K562 (cell line): ENCODE measurements around the gene ENO3. TPM values are rescaled to one million over a fixed set of nuclear protein-coding genes. Genes with fewer than 3 reads are reported as not detected.

Experiments
- ATF4 ChIP-seq: fragments of 450-650 bp; formaldehyde crosslinking; IDR thresholded peaks from 2 replicates; pipeline ENCODE4 v1.4.0; 2022; ENCODE audit warnings: mild to moderate bottlenecking, moderate library complexity
- MAFK ChIP-seq: IDR thresholded peaks from 2 replicates; pipeline ENCODE4 v1.6.1; 2011; ENCODE audit warnings: low read length, improper control_type of control experiment
- MGA ChIP-seq: fragments of 450-650 bp; IDR thresholded peaks from 2 replicates; pipeline ENCODE4 v1.6.1; 2016; ENCODE audit warnings: mild to moderate bottlenecking, moderate library complexity
- TSC22D4 ChIP-seq: fragments of 450-650 bp; IDR thresholded peaks from 2 replicates; pipeline ENCODE4 v1.6.1; 2016; ENCODE audit warnings: missing genetic modification characterization, missing biosample characterization, control low read depth
- polyA plus RNA-seq, 8 experiments: library from polyadenylated mRNA; depleted of rRNA in 4 of 8; stranded (reverse) in 5 of 8; unstranded in 3 of 8; fragments of >200 nt; fragmentation: Nextera tagmentation in 2 of 8; fragmentation: Illumina TruSeq in 1 of 8; extraction: Ambion mirVana in 2 of 8; extraction: Trizol in 1 of 8; gene quantifications; 2 replicates each; pipeline versions ENCODE4 v1.2.1 to v1.2.3, GENCODE V29; 2011 to 2014; ENCODE audit warnings: inconsistent platforms in 1 of 8, missing spikeins in 1 of 8
- total RNA-seq, 7 experiments: library from RNA; depleted of rRNA in 6 of 7; stranded (reverse); fragments of >200 nt in 6 of 7; fragmentation: Illumina TruSeq in 2 of 7; extraction: Trizol in 2 of 7; gene quantifications; 2 replicates each; pipeline versions ENCODE4 v1.2.1 to v1.2.3, GENCODE V29; 2011 to 2021; ENCODE audit warnings: low replicate concordance in 1 of 7

The ENO3 gene
- total and polyA plus RNA-seq, 9 of the 15 experiments (the other 6 are each of a cell fraction or from before 2014, with no cell fraction given) = 5.7 to 17.2 (median 9.9) TPM

DNA sequence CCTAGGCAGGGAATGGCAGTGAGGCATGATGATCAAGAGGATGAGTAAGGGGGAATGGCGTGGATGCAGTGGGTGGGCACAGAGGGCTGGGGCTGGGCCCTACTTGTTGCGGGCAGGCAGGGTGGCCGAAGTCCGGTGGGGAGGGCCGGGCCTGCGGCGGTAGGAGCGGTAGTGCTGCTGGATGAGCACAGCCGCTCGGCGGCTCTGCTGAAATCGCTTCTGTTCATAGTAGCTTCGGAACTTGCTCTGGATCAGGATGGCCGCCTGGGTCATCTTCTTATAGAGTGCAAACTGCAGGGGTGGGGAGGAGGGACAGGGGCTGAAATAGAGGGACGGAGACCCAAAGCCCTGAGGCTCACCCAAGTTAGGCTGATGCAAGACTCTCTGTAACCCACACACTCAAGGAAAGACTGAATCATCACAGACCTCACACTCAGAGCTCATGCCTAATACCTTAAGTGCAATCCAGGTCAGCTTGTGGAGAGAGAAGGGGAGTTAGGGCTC is 18.2 kb downstream of the ENO3 start (continued):
- TF ChIP-seq MGA (peak; percentile 21; the same call in 1 of the 2 replicates), MAFK (no peak), ATF4 (CRISPR knock-in tag) (peak; percentile 92), TSC22D4 (tag) (no peak)
- TF ChIP-seq, all 486 proteins: peak for 27
